ENCODE data around the gene BLID. TPM values are rescaled to one million over a fixed set of nuclear protein-coding genes. Genes with fewer than 3 reads are reported as not detected.

BLID gene
- total and polyA plus RNA-seq, 2 experiments from 2014 or later: not detected

DNA sequence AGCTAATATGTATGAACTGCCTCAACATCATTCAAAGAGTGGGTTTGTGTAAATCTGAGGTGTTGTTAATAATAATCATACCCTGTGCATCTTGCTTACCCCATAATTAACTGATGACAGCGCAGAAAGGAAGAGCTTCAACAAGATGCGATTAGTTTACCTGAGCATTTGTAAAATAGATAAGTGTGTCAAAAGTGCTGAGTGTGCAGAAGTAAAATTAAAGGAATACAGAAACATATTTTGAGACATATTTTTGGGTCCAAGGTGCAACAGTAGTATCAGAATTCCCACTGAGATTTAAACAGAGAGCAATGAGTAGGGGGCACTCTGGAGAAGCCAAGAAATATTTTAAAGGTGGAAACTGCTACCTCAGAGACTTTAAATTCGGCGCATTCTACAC is 6.1 kb downstream of the BLID start:
- H3K4me2 ChIP-seq: no peak overlapping the region
- TF ChIP-seq CREB1 (CRISPR knock-in tag; IDR thresholded peaks at IDR 0.05; ENCODE audit: low read depth) (no peak), ZNF331 (CRISPR knock-in tag; IDR thresholded peaks at IDR 0.05; ENCODE audit: low read depth) (no peak), JUNB (IDR thresholded peaks at IDR 0.05; ENCODE audit: unreplicated experiment) (no peak), STAT1 (IDR thresholded peaks at IDR 0.05; ENCODE audit: unreplicated experiment) (no peak), EZH2 (IDR thresholded peaks at IDR 0.05; ENCODE audit: low read depth, unreplicated experiment) (no peak), NANOG (IDR thresholded peaks at IDR 0.05; ENCODE audit: borderline replicate concordance) (no peak), EZH2phosphoT487 (IDR thresholded peaks at IDR 0.05; ENCODE audit: unreplicated experiment) (no peak), ZNF114 (CRISPR knock-in tag; IDR thresholded peaks at IDR 0.05) (no peak), POLR2AphosphoS5 (IDR thresholded peaks at IDR 0.05; ENCODE audit: low read depth) (no peak), ZNF462 (CRISPR knock-in tag; IDR thresholded peaks at IDR 0.05) (no peak)
- TF ChIP-seq, protein P1, sequence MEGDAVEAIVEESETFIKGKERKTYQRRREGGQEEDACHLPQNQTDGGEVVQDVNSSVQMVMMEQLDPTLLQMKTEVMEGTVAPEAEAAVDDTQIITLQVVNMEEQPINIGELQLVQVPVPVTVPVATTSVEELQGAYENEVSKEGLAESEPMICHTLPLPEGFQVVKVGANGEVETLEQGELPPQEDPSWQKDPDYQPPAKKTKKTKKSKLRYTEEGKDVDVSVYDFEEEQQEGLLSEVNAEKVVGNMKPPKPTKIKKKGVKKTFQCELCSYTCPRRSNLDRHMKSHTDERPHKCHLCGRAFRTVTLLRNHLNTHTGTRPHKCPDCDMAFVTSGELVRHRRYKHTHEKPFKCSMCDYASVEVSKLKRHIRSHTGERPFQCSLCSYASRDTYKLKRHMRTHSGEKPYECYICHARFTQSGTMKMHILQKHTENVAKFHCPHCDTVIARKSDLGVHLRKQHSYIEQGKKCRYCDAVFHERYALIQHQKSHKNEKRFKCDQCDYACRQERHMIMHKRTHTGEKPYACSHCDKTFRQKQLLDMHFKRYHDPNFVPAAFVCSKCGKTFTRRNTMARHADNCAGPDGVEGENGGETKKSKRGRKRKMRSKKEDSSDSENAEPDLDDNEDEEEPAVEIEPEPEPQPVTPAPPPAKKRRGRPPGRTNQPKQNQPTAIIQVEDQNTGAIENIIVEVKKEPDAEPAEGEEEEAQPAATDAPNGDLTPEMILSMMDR (conservative IDR thresholded peaks at IDR 0.05; ENCODE audit: low read depth in 2 of 2): no peak
- TF ChIP-seq, protein P2, sequence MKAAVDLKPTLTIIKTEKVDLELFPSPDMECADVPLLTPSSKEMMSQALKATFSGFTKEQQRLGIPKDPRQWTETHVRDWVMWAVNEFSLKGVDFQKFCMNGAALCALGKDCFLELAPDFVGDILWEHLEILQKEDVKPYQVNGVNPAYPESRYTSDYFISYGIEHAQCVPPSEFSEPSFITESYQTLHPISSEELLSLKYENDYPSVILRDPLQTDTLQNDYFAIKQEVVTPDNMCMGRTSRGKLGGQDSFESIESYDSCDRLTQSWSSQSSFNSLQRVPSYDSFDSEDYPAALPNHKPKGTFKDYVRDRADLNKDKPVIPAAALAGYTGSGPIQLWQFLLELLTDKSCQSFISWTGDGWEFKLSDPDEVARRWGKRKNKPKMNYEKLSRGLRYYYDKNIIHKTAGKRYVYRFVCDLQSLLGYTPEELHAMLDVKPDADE (IDR thresholded peaks at IDR 0.05): no peak
- TF ChIP-seq, protein P3, sequence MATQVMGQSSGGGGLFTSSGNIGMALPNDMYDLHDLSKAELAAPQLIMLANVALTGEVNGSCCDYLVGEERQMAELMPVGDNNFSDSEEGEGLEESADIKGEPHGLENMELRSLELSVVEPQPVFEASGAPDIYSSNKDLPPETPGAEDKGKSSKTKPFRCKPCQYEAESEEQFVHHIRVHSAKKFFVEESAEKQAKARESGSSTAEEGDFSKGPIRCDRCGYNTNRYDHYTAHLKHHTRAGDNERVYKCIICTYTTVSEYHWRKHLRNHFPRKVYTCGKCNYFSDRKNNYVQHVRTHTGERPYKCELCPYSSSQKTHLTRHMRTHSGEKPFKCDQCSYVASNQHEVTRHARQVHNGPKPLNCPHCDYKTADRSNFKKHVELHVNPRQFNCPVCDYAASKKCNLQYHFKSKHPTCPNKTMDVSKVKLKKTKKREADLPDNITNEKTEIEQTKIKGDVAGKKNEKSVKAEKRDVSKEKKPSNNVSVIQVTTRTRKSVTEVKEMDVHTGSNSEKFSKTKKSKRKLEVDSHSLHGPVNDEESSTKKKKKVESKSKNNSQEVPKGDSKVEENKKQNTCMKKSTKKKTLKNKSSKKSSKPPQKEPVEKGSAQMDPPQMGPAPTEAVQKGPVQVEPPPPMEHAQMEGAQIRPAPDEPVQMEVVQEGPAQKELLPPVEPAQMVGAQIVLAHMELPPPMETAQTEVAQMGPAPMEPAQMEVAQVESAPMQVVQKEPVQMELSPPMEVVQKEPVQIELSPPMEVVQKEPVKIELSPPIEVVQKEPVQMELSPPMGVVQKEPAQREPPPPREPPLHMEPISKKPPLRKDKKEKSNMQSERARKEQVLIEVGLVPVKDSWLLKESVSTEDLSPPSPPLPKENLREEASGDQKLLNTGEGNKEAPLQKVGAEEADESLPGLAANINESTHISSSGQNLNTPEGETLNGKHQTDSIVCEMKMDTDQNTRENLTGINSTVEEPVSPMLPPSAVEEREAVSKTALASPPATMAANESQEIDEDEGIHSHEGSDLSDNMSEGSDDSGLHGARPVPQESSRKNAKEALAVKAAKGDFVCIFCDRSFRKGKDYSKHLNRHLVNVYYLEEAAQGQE (IDR thresholded peaks at IDR 0.05; ENCODE audit: unreplicated experiment): no peak
- no peak overlapping the region for H2AFZ ChIP-seq
- no peaks in the 10 kb centered on the region for H3K36me3 Mint-ChIP-seq (ENCODE audit: low read depth)
- H3K9me2 ChIP-seq (ENCODE audit: insufficient read depth): no peaks in the 10 kb centered on the region
- H4K20me1 ChIP-seq (replicated peaks; ENCODE audit: insufficient read depth): no peaks in the 10 kb centered on the region
- peaks cover 13% of the 10 kb centered on the region for H3K4me1 Mint-ChIP-seq
- no peak overlapping the region for H3K27ac Mint-ChIP-seq
- H3K4me3 Mint-ChIP-seq: no peak overlapping the region
- no peak for ATAC-seq
- no peaks in the 10 kb centered on the region for H3K27me3 Mint-ChIP-seq (ENCODE audit: insufficient read depth, low read depth, poor library complexity)
- H3K9me3 Mint-ChIP-seq: no peaks in the 10 kb centered on the region
- H3F3A ChIP-seq (replicated peaks; ENCODE audit: low read depth): no peaks in the 10 kb centered on the region
- H3K27me3 ChIP-seq (ENCODE audit: insufficient read depth): no peaks in the 10 kb centered on the region
- H3K27ac ChIP-seq (ENCODE audit: low read depth): no peak overlapping the region
- peaks cover 7% of the 10 kb centered on the region; the same call in 1 of the 2 replicates for H3K4me1 ChIP-seq (ENCODE audit: insufficient read depth)
- no peak for DNase-seq (ENCODE audit: low spot score)
- H3K4me3 ChIP-seq: no peak overlapping the region
- H3K36me3 ChIP-seq (ENCODE audit: insufficient read depth): no peaks in the 10 kb centered on the region
- H3K79me2 ChIP-seq (replicated peaks; ENCODE audit: insufficient read depth): no peaks in the 10 kb centered on the region

All from GM23338 (cell line).